ENCODE results near the gene CYP26A1. TPM values are rescaled to one million over a fixed set of nuclear protein-coding genes. Genes with fewer than 3 reads are reported as not detected.
A peak's percentile ranks its signal among the peaks of the same experiment; 100 is the strongest.

Gene CYP26A1
- total RNA-seq, 1 donor from 2014 or later: 16.2 TPM

- DNase-seq (ENCODE audit: low spot score): peak; percentile 80
- peak; percentile 98 for ATAC-seq
Observed at GRCh38 chr10:93115661-93116383, 42.1 kb downstream of the CYP26A1 start.

GRCh38 chr10:93121311-93121710, 47.6 kb downstream of the CYP26A1 start:
- DNase-seq (ENCODE audit: low spot score) (peak; percentile 24), ATAC-seq (no peak)

- DNase-seq (ENCODE audit: low spot score) (no peak), ATAC-seq (no peak)
Observed at GRCh38 chr10:93123766-93124165, 50.1 kb downstream of the CYP26A1 start.

GRCh38 chr10:93124580-93125318, 51.1 kb downstream of the CYP26A1 start:
- no peak for DNase-seq (ENCODE audit: low spot score)
- no peak for ATAC-seq

GRCh38 chr10:93125966-93126365, 52.3 kb downstream of the CYP26A1 start:
- DNase-seq (ENCODE audit: low spot score) (no peak), ATAC-seq (no peak)

GRCh38 chr10:93126483-93127052, 52.9 kb downstream of the CYP26A1 start:
- DNase-seq (ENCODE audit: low spot score): no peak
- ATAC-seq: no peak

Other genes starting within 250 kb of the CYP26A1 start
- gene EXOC6, start 225.4 kb upstream of the CYP26A1 start, total RNA-seq: 4.9 TPM
- 0.08 TPM for gene CYP26C1, start 13.1 kb upstream of the CYP26A1 start, total RNA-seq